H9 (cell line): ENCODE data around the gene IL4. TPM values are rescaled to one million over a fixed set of nuclear protein-coding genes. Genes with fewer than 3 reads are reported as not detected.

ENCODE experiments used
- DNase-seq: peaks from one replicate; pipeline ENCODE4 v3.0.0-alpha.2; 2017
- H2AFZ ChIP-seq: one replicate; pipeline ENCODE4 v1.6.1; 2013; ENCODE audit warnings: mild to moderate bottlenecking, low read length, control low read depth, moderate library complexity
- H2AK5ac ChIP-seq: 2 replicates; pipeline ENCODE4 v1.6.1; 2013; ENCODE audit warnings: low read length, control low read depth, mixed read lengths; ENCODE audit not compliant: insufficient read length
- H2BK120ac ChIP-seq: one replicate; pipeline ENCODE4 v1.6.1; 2013; ENCODE audit warnings: low read depth, mild to moderate bottlenecking, low read length, control low read depth, inconsistent platforms; ENCODE audit not compliant: poor library complexity, severe bottlenecking
- H2BK12ac ChIP-seq: 2 replicates; pipeline ENCODE4 v1.6.1; 2013; ENCODE audit warnings: low read length, control low read depth, mixed read lengths, low read depth; ENCODE audit not compliant: insufficient read length
- H2BK15ac ChIP-seq: 2 replicates; pipeline ENCODE4 v1.6.1; 2013; ENCODE audit warnings: low read depth, low read length, control low read depth
- H2BK20ac ChIP-seq: one replicate; pipeline ENCODE4 v1.6.1; 2013; ENCODE audit warnings: low read depth, mild to moderate bottlenecking, low read length, control low read depth, inconsistent platforms; ENCODE audit not compliant: poor library complexity, severe bottlenecking
- H2BK5ac ChIP-seq: 2 replicates; pipeline ENCODE4 v1.6.1; 2013; ENCODE audit warnings: low read length, control low read depth, mixed read lengths; ENCODE audit not compliant: insufficient read length
- H3K14ac ChIP-seq: 2 replicates; pipeline ENCODE4 v1.6.1; 2013; ENCODE audit warnings: low read length, control low read depth; ENCODE audit not compliant: insufficient read depth
- H3K18ac ChIP-seq: 2 replicates; pipeline ENCODE4 v1.6.1; 2013; ENCODE audit warnings: low read depth, mild to moderate bottlenecking, mixed read lengths, low read length, control low read depth; ENCODE audit not compliant: insufficient read length
- H3K23ac ChIP-seq: 2 replicates; pipeline ENCODE4 v1.6.1; 2013; ENCODE audit warnings: low read length, control low read depth, mixed read lengths, low read depth; ENCODE audit not compliant: insufficient read length
- H3K23me2 ChIP-seq: 2 replicates; pipeline ENCODE4 v1.6.1; 2013; ENCODE audit warnings: low read depth, mild to moderate bottlenecking, mixed read lengths, low read length, control low read depth; ENCODE audit not compliant: insufficient read length, poor library complexity, severe bottlenecking
- H3K27ac ChIP-seq: 2 replicates; pipeline ENCODE4 v1.5.1; 2013; ENCODE audit warnings: low read length, control low read depth, mixed read lengths, low read depth; ENCODE audit not compliant: insufficient read length
- H3K27me3 ChIP-seq: 2 replicates; pipeline ENCODE4 v1.6.1; 2013; ENCODE audit warnings: low read length, control low read depth, inconsistent platforms; ENCODE audit not compliant: insufficient read depth
- H3K4ac ChIP-seq: 2 replicates; pipeline ENCODE4 v1.6.1; 2013; ENCODE audit warnings: low read depth, mild to moderate bottlenecking, control low read depth, inconsistent platforms, low read length, moderate library complexity
- H3K4me1 ChIP-seq: 2 replicates; pipeline ENCODE4 v1.6.1; 2013; ENCODE audit warnings: low read length, control low read depth, inconsistent platforms; ENCODE audit not compliant: insufficient read depth
- H3K4me2 ChIP-seq: 2 replicates; pipeline ENCODE4 v1.6.1; 2013; ENCODE audit warnings: low read length, control low read depth, mixed read lengths; ENCODE audit not compliant: insufficient read length, insufficient read depth
- H3K56ac ChIP-seq: 2 replicates; pipeline ENCODE4 v1.6.1; 2013; ENCODE audit warnings: low read depth, mild to moderate bottlenecking, mixed read lengths, low read length, control low read depth; ENCODE audit not compliant: insufficient read length
- H3K79me1 ChIP-seq: 2 replicates; pipeline ENCODE4 v1.6.1; 2013; ENCODE audit warnings: low read depth, mild to moderate bottlenecking, moderate library complexity, low read length, control low read depth, inconsistent platforms; ENCODE audit not compliant: insufficient read depth, poor library complexity, severe bottlenecking
- H3K79me2 ChIP-seq: 2 replicates; pipeline ENCODE4 v1.6.1; 2013; ENCODE audit warnings: low read length, control low read depth, inconsistent platforms; ENCODE audit not compliant: insufficient read depth
- H3K9ac ChIP-seq: 2 replicates; pipeline ENCODE4 v1.6.1; 2013; ENCODE audit warnings: low read length, control low read depth, mixed read lengths; ENCODE audit not compliant: insufficient read length; ENCODE audit errors: extremely low read depth
- H3K9me3 ChIP-seq: one replicate; pipeline ENCODE4 v1.6.1; 2013; ENCODE audit warnings: low read depth, low read length, inconsistent platforms; ENCODE audit not compliant: control insufficient read depth
- H3T11ph ChIP-seq: one replicate; pipeline ENCODE4 v1.6.1; 2013; ENCODE audit warnings: mild to moderate bottlenecking, low read length, control low read depth, inconsistent platforms
- H4K20me1 ChIP-seq: one replicate; pipeline ENCODE4 v1.6.1; 2013; ENCODE audit not compliant: control insufficient read depth, insufficient read length, insufficient read depth
- H4K5ac ChIP-seq: 2 replicates; pipeline ENCODE4 v1.6.1; 2013; ENCODE audit warnings: low read depth, mild to moderate bottlenecking, mixed read lengths, low read length, control low read depth; ENCODE audit not compliant: insufficient read length
- H4K8ac ChIP-seq: replicated peaks from 2 replicates; pipeline ENCODE4 v1.6.1; 2013; ENCODE audit warnings: low read length, control low read depth, mixed read lengths, low read depth; ENCODE audit not compliant: insufficient read length
- H4K91ac ChIP-seq: 2 replicates; pipeline ENCODE4 v1.6.1; 2013; ENCODE audit warnings: low read depth, mild to moderate bottlenecking, moderate library complexity, mixed read lengths, low read length, control low read depth; ENCODE audit not compliant: insufficient read length
- H3K27ac Mint-ChIP-seq, 3 experiments: 2 replicates in 2 of 3; 3 replicates in 1 of 3; pipeline ENCODE4 v1.8.0; 2020 to 2021; ENCODE audit warnings: mixed read lengths in 3 of 3, mild to moderate bottlenecking in 1 of 3, moderate library complexity in 1 of 3
- H3K27me3 Mint-ChIP-seq: 2 replicates; pipeline ENCODE4 v1.8.0; 2021; ENCODE audit warnings: low read depth, mild to moderate bottlenecking, moderate library complexity, mixed read lengths
- H3K36me3 Mint-ChIP-seq, 3 experiments: 2 replicates in 2 of 3; 3 replicates in 1 of 3; pipeline ENCODE4 v1.8.0; 2020 to 2021; ENCODE audit warnings: low read depth in 3 of 3, mixed read lengths in 3 of 3; ENCODE audit not compliant: insufficient read depth in 1 of 3
- H3K4me1 Mint-ChIP-seq, 2 experiments: 2 replicates each; pipeline ENCODE4 v1.8.0; 2020; ENCODE audit warnings: mixed read lengths in 2 of 2
- H3K4me3 Mint-ChIP-seq, 2 experiments: 2 replicates in 1 of 2; 3 replicates in 1 of 2; pipeline ENCODE4 v1.8.0; 2020 to 2021; ENCODE audit warnings: mild to moderate bottlenecking in 2 of 2, mixed read lengths in 2 of 2, moderate library complexity in 1 of 2
- H3K9me3 Mint-ChIP-seq, 2 experiments: 2 replicates in 1 of 2; 3 replicates in 1 of 2; pipeline ENCODE4 v1.8.0; 2020; ENCODE audit warnings: mild to moderate bottlenecking in 2 of 2, mixed read lengths in 2 of 2, moderate library complexity in 1 of 2
- WGBS: extraction: QIAGEN DNeasy Blood & Tissue Kit; methylation state at CpG from one replicate; pipeline ENCODE4 v1.1.7; 2013; ENCODE audit warnings: missing lambda C conversion rate, low lambda C conversion rate, mixed read lengths; ENCODE audit not compliant: insufficient read length; ENCODE audit errors: extremely low coverage; 5-methylcytosine and 5-hydroxymethylcytosine counted together
- total RNA-seq: library from RNA; stranded (reverse); gene quantifications from 2 replicates; pipeline ENCODE4 v1.2.1, GENCODE V29; 2021
- TF ChIP-seq, protein P1 (sequence below): fragments of 200-600 bp; sonication (generic); conservative IDR thresholded peaks from 3 replicates; pipeline ENCODE4 v1.8.0; 2021; ENCODE audit warnings: antibody characterized with exemption, mild to moderate bottlenecking

Gene IL4
- total RNA-seq, 1 experiment from 2014 or later = not detected

DNA sequence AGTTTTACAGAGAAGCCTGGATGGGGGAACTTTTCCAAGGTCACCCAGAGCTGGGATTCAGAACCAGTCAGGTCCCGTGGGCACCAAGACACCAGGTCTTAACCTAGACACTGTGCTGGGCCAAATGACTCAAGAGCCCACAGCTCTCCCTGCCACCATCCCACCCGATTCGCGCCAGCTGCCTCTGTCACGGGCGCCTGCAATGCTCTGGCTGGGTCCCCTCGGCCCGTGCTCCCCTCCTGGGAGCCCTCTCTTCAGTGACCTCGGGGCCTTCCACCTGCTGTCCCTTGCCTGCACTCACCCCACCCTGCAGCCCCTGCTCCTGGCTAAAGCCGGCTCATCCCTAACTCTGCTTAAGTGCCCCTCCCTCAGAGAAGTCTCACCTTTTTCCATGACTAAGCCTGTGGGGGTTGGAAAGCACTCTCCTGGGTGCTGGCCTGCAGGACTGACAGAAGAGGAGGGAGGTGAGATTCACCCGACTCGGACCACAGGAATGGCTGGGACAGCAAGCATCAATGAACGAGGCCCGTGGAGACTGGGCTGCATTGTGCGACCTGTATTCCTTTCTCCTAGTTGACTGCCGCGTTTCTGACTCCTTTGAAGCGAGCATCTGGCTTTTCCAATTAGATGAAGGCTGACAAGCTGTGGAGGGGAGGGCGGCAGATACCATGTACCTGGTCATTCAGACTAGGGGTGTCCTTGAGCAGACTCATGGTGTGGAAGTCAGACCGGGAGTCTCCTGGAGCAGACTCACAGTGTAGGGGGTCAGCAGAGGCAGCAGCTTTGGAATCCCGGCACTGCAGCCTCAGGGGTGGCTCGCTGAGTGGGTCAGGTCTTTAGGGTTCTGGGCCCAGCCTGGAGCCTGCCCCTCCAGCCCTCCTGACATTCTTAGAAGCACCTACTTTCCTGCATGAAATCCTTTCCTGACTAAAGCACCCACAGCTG is 5.8 kb upstream of the IL4 start:
- no peak overlapping the region for H3K4ac ChIP-seq
- H4K91ac ChIP-seq = no peak overlapping the region
- H3T11ph ChIP-seq = no peak overlapping the region
- no peak overlapping the region for H3K23ac ChIP-seq
- no peak overlapping the region for H2BK15ac ChIP-seq
- H4K8ac ChIP-seq = no peak overlapping the region
- no peak overlapping the region for H3K56ac ChIP-seq
- H3K79me2 ChIP-seq = no peaks in the 10 kb centered on the region
- no peak overlapping the region for H3K9ac ChIP-seq
- no peaks in the 10 kb centered on the region for H3K79me1 ChIP-seq
- no peaks in the 10 kb centered on the region for H3K4me1 ChIP-seq
- no peak overlapping the region for H2BK5ac ChIP-seq
- no peak overlapping the region for H2AK5ac ChIP-seq
- H4K20me1 ChIP-seq = no peaks in the 10 kb centered on the region
- H3K23me2 ChIP-seq = no peaks in the 10 kb centered on the region
- TF ChIP-seq, protein P1, sequence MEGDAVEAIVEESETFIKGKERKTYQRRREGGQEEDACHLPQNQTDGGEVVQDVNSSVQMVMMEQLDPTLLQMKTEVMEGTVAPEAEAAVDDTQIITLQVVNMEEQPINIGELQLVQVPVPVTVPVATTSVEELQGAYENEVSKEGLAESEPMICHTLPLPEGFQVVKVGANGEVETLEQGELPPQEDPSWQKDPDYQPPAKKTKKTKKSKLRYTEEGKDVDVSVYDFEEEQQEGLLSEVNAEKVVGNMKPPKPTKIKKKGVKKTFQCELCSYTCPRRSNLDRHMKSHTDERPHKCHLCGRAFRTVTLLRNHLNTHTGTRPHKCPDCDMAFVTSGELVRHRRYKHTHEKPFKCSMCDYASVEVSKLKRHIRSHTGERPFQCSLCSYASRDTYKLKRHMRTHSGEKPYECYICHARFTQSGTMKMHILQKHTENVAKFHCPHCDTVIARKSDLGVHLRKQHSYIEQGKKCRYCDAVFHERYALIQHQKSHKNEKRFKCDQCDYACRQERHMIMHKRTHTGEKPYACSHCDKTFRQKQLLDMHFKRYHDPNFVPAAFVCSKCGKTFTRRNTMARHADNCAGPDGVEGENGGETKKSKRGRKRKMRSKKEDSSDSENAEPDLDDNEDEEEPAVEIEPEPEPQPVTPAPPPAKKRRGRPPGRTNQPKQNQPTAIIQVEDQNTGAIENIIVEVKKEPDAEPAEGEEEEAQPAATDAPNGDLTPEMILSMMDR = no peak
- H3K27ac ChIP-seq = no peak overlapping the region
- WGBS = no CpG with 5 or more reads among the region's 22 CpGs
- Mint-ChIP-seq H3K4me1 (peaks cover 25 to 34% of the 10 kb centered on the region in 2 experiments), H3K36me3 (peaks cover 0 to 7% (median 0%) of the 10 kb centered on the region in 3 experiments; a peak in 3 of 7 replicates), H3K4me3 (no peak overlapping the region), H3K9me3 (peaks cover 0 to 7% of the 10 kb centered on the region in 2 experiments; a peak in 3 of 5 replicates), H3K27me3 (peaks cover 2% of the 10 kb centered on the region), H3K27ac (no peak overlapping the region; a peak in 1 of 7 replicates)
- no peak overlapping the region for H2BK20ac ChIP-seq
- H2AFZ ChIP-seq = no peak overlapping the region
- no peak overlapping the region for H2BK120ac ChIP-seq
- no peaks in the 10 kb centered on the region for H3K27me3 ChIP-seq
- no peak overlapping the region for H3K18ac ChIP-seq
- no peak overlapping the region for H2BK12ac ChIP-seq
- peak; percentile 33 for DNase-seq
- H3K14ac ChIP-seq = no peak overlapping the region; the same call in 1 of the 2 replicates
- no peak overlapping the region for H3K4me2 ChIP-seq
- H4K5ac ChIP-seq = no peak overlapping the region
- H3K9me3 ChIP-seq = no peaks in the 10 kb centered on the region
